SK-N-SH (cell line): ENCODE measurements around the gene PLEK2. TPM values are rescaled to one million over a fixed set of nuclear protein-coding genes. Genes with fewer than 3 reads are reported as not detected.

Source experiments
- CTCF ChIA-PET: fragments of 300-600, 350-600 bp; formaldehyde crosslinking; extraction: SDS; loops from one replicate; lab custom pipeline; 2021; lab: Yijun Ruan, JAX
- POLR2A ChIA-PET: fragments of 350-600 bp; sonication (Branson Sonifier 250); formaldehyde crosslinking; extraction: SDS; loops from one replicate; lab custom pipeline; 2020; ENCODE audit warnings: antibody characterized with exemption, inconsistent platforms; lab: Yijun Ruan, JAX
- DNase-seq: peaks from one replicate; pipeline ENCODE4 v3.0.0; 2012
- H2AFZ ChIP-seq: fragments of 200-600 bp; sonication (generic); 2 replicates; pipeline ENCODE4 v1.8.1; 2016; ENCODE audit warnings: antibody characterized with exemption, mild to moderate bottlenecking, low read depth
- H3F3A ChIP-seq: fragments of 200-600 bp; sonication (generic); replicated peaks from 2 replicates; pipeline ENCODE3; 2016; ENCODE audit warnings: antibody characterized with exemption, mild to moderate bottlenecking; ENCODE audit not compliant: insufficient read depth
- H3K27ac ChIP-seq, 2 experiments: fragments of 200-500 bp in 1 of 2; fragments of 200-600 bp in 1 of 2; sonication (Bioruptor generic) in 1 of 2; sonication (generic), shearing (Covaris generic) in 1 of 2; 2 replicates each; pipeline versions ENCODE4 v1.5.1 to v1.6.1; 2014 to 2016; ENCODE audit warnings: low read depth in 2 of 2, inconsistent platforms in 1 of 2, low read length in 1 of 2, mild to moderate bottlenecking in 1 of 2, mixed read lengths in 1 of 2
- H3K27me3 ChIP-seq: fragments of 200-600 bp; sonication (generic), shearing (Covaris generic); 2 replicates; pipeline ENCODE4 v1.6.1; 2016; ENCODE audit warnings: mixed run types; ENCODE audit not compliant: insufficient read depth
- H3K36me3 ChIP-seq, 2 experiments: fragments of 200-500 bp in 1 of 2; fragments of 200-600 bp in 1 of 2; sonication (Bioruptor generic) in 1 of 2; sonication (generic) in 1 of 2; replicated peaks in 1 of 2; 2 replicates each; pipeline versions ENCODE3 to v1.5.1; 2014 to 2016; ENCODE audit warnings: low read length in 1 of 2, mild to moderate bottlenecking in 1 of 2; ENCODE audit not compliant: insufficient read depth in 2 of 2, control insufficient read depth in 1 of 2
- H3K4me1 ChIP-seq, 2 experiments: fragments of 200-500 bp in 1 of 2; fragments of 200-600 bp in 1 of 2; sonication (Bioruptor generic) in 1 of 2; sonication (generic), shearing (Covaris generic) in 1 of 2; 2 replicates each; pipeline versions ENCODE4 v1.5.1 to v1.6.1; 2014 to 2016; ENCODE audit warnings: low read depth in 1 of 2, low read length in 1 of 2, mixed run types in 1 of 2; ENCODE audit not compliant: insufficient read depth in 2 of 2, control insufficient read depth in 1 of 2
- H3K4me2 ChIP-seq: fragments of 200-600 bp; sonication (generic), shearing (Covaris generic); 2 replicates; pipeline ENCODE4 v1.6.1; 2017; ENCODE audit warnings: mixed run types
- H3K4me3 ChIP-seq, 2 experiments: fragments of 200-500 bp in 1 of 2; fragments of 200-600 bp in 1 of 2; sonication (Bioruptor generic) in 1 of 2; sonication (generic), shearing (Covaris generic) in 1 of 2; 2 replicates each; pipeline versions ENCODE4 v1.5.1 to v1.8.1; 2014 to 2016; ENCODE audit warnings: low read depth in 2 of 2, inconsistent platforms in 1 of 2, low read length in 1 of 2, mild to moderate bottlenecking in 1 of 2, mixed read lengths in 1 of 2, moderate library complexity in 1 of 2
- H3K79me2 ChIP-seq: fragments of 200-600 bp; sonication (generic); 2 replicates; pipeline ENCODE4 v1.8.1; 2017; ENCODE audit warnings: mild to moderate bottlenecking; ENCODE audit not compliant: insufficient read depth
- H3K9ac ChIP-seq: fragments of 200-600 bp; sonication (generic); 2 replicates; pipeline ENCODE4 v1.6.1; 2017; ENCODE audit warnings: mixed run types
- H3K9me2 ChIP-seq: fragments of 200-600 bp; sonication (generic); 2 replicates; pipeline ENCODE4 v1.6.1; 2017; ENCODE audit warnings: mixed run types
- H3K9me3 ChIP-seq: fragments of 200-600 bp; sonication (generic); 2 replicates; pipeline ENCODE4 v1.6.1; 2017; ENCODE audit warnings: mixed run types, mild to moderate bottlenecking, moderate library complexity
- H4K20me1 ChIP-seq: fragments of 200-600 bp; sonication (generic); 2 replicates; pipeline ENCODE4 v1.6.1; 2017; ENCODE audit warnings: mild to moderate bottlenecking, mixed run types; ENCODE audit not compliant: insufficient read depth
- JUND ChIP-seq: IDR thresholded peaks from 2 replicates; pipeline ENCODE4 v1.4.0; 2012
- MEF2A ChIP-seq: IDR thresholded peaks from 2 replicates; pipeline ENCODE4 v1.4.0; 2012; ENCODE audit warnings: low read depth, borderline replicate concordance
- RAD21 ChIP-seq: IDR thresholded peaks from 2 replicates; pipeline ENCODE4 v1.6.1; 2012; ENCODE audit warnings: mild to moderate bottlenecking, low read length
- TCF12 ChIP-seq: IDR thresholded peaks from 2 replicates; pipeline ENCODE4 v1.4.0; 2012
- WGBS: methylation state at CpG from one replicate; pipeline ENCODE4 v1.1.6; 2017; ENCODE audit warnings: low lambda C conversion rate; 5-methylcytosine and 5-hydroxymethylcytosine counted together
- polyA plus RNA-seq, 3 experiments: library from polyadenylated mRNA; depleted of rRNA; stranded (reverse); fragments of >200 nt; gene quantifications; 2 replicates each; pipeline ENCODE4 v1.2.3, GENCODE V29; 2012
- TF ChIP-seq, protein P1 (sequence below): IDR thresholded peaks from 2 replicates; pipeline ENCODE4 v1.4.0; 2012; ENCODE audit warnings: low read depth, borderline replicate concordance
- TF ChIP-seq, protein P2 (sequence below): fragments of 150-350 bp; IDR thresholded peaks from 2 replicates; pipeline ENCODE4 v1.6.1; 2017; ENCODE audit warnings: antibody characterized with exemption, low read length, low read depth, borderline replicate concordance
- TF ChIP-seq, protein P3 (sequence below): IDR thresholded peaks from 2 replicates; pipeline ENCODE4; 2012

PLEK2 gene
- polyA plus RNA-seq, 1 of the 3 experiments (the other 2 are of a cell fraction), result 0.56 TPM

DNA sequence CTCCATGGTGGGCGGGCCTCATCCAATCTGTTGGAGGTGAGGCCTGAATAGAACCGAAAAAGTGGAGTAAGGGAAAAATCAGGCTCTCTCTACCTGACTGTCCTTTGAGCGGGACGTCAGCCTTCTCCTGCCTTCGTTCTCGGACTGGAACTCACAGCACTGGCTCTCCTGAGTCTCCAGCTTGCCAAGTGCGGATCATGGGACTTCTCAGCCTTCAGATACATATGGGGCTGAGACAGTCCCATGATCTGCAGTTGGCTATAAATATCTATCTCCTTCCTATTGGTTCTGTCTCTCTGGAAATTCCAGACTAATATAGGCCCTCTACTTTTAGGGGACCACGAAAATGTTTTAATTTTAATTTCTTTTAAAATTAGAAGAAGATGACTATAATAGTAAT lies 29.7 kb upstream of the PLEK2 start:
- no peaks in the 10 kb centered on the region for H3K79me2 ChIP-seq
- no peak overlapping the region for H2AFZ ChIP-seq
- 86% methylated on average over 8 of the region's 8 CpGs for WGBS
- no peaks in the 10 kb centered on the region for H3K9me2 ChIP-seq
- TF ChIP-seq, protein P1, sequence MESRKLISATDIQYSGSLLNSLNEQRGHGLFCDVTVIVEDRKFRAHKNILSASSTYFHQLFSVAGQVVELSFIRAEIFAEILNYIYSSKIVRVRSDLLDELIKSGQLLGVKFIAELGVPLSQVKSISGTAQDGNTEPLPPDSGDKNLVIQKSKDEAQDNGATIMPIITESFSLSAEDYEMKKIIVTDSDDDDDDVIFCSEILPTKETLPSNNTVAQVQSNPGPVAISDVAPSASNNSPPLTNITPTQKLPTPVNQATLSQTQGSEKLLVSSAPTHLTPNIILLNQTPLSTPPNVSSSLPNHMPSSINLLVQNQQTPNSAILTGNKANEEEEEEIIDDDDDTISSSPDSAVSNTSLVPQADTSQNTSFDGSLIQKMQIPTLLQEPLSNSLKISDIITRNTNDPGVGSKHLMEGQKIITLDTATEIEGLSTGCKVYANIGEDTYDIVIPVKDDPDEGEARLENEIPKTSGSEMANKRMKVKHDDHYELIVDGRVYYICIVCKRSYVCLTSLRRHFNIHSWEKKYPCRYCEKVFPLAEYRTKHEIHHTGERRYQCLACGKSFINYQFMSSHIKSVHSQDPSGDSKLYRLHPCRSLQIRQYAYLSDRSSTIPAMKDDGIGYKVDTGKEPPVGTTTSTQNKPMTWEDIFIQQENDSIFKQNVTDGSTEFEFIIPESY, result no peak
- TF ChIP-seq MEF2A, result no peak
- peaks cover 3 to 5% of the 10 kb centered on the region in 2 experiments; a peak in 2 of 4 replicates for H3K4me1 ChIP-seq
- ChIA-PET POLR2A (no interaction called here), CTCF (interaction anchor here (1.2 to 3.1 kb wide), 3 partner anchors 14 to 263 kb away, joined by 3 to 12 read pairs (median 12); no protein-coding TSS in a partner anchor)
- no peaks in the 10 kb centered on the region for H3F3A ChIP-seq
- H3K4me2 ChIP-seq, result no peak overlapping the region
- H3K9ac ChIP-seq, result no peak overlapping the region
- H3K27ac ChIP-seq, result no peak overlapping the region
- H3K27me3 ChIP-seq, result no peaks in the 10 kb centered on the region
- H3K36me3 ChIP-seq, result no peaks in the 10 kb centered on the region
- no peaks in the 10 kb centered on the region for H3K9me3 ChIP-seq
- no peaks in the 10 kb centered on the region for H4K20me1 ChIP-seq
- H3K4me3 ChIP-seq, result no peak overlapping the region
- DNase-seq, result no peak

DNA sequence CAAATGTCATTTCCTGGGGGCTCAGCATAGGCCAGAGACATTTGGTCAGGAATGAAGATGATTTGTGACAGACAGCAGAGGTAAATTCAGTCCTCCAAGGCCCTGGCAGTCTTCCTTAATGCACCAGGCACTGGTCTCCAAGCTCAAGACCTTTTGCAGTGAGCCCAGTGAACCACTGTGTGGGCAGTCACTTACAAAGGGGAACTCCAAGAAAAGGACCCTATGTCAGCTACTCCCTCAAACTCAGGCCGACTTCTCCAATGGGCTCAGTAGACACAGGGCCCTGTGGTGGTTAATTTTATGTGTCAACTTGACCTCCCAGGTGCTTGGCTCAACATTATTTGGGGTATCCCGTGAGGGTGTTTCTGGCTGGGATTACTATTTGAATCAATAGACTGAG lies 29.3 kb upstream of the PLEK2 start:
- Histone ChIP-seq H2AFZ (no peak overlapping the region), H3K4me3 (no peak overlapping the region), H3K9me3 (no peaks in the 10 kb centered on the region), H3F3A (no peaks in the 10 kb centered on the region), H3K27me3 (peaks cover 1% of the 10 kb centered on the region; the same call in 1 of the 2 replicates), H3K9me2 (no peaks in the 10 kb centered on the region), H3K79me2 (no peaks in the 10 kb centered on the region), H3K36me3 (no peaks in the 10 kb centered on the region), H3K9ac (no peak overlapping the region), H3K4me1 (peaks cover under 1 to 3% of the 10 kb centered on the region in 2 experiments; a peak in 2 of 4 replicates), H4K20me1 (no peaks in the 10 kb centered on the region), H3K27ac (no peak overlapping the region), H3K4me2 (no peak overlapping the region)
- 70% methylated on average over 2 of the region's 2 CpGs for WGBS
- no peak for DNase-seq
- POLR2A ChIA-PET, result no interaction called here
- TF ChIP-seq JUND, result no peak
- CTCF ChIA-PET, result interaction anchor here (0.8 to 3.1 kb wide), 4 partner anchors 14 to 263 kb away, joined by 3 to 12 read pairs (median 9); no protein-coding TSS in a partner anchor

DNA sequence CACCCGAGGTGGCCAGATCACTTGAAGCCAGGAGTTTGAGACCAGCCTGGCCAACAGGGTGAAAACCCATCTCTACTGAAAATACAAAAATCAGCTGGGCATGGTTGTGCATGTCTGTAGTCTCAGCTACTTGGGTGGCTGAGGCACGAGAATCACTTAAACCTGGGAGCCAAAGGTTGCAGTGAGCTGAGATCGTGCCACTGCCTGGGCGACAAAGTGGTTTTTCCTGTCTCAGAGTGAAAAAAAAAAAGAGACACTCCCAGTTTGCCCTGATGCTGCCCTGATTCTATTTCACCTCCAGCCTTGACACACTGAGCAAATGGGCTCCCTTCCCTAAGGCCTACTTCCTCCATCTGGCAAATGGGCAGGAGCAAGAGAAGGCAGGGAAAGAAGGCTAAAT lies 28.5 kb upstream of the PLEK2 start:
- H3K4me1 ChIP-seq, result peaks cover 0 to 3% of the 10 kb centered on the region in 2 experiments; a peak in 1 of 4 replicates
- no peak overlapping the region for H2AFZ ChIP-seq
- TF ChIP-seq, protein P2, sequence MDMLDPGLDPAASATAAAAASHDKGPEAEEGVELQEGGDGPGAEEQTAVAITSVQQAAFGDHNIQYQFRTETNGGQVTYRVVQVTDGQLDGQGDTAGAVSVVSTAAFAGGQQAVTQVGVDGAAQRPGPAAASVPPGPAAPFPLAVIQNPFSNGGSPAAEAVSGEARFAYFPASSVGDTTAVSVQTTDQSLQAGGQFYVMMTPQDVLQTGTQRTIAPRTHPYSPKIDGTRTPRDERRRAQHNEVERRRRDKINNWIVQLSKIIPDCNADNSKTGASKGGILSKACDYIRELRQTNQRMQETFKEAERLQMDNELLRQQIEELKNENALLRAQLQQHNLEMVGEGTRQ, result no peak
- no peak for TF ChIP-seq RAD21
- TF ChIP-seq, protein P3, sequence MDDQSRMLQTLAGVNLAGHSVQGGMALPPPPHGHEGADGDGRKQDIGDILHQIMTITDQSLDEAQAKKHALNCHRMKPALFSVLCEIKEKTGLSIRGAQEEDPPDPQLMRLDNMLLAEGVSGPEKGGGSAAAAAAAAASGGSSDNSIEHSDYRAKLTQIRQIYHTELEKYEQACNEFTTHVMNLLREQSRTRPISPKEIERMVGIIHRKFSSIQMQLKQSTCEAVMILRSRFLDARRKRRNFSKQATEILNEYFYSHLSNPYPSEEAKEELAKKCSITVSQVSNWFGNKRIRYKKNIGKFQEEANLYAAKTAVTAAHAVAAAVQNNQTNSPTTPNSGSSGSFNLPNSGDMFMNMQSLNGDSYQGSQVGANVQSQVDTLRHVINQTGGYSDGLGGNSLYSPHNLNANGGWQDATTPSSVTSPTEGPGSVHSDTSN, result no peak
- TF ChIP-seq TCF12, result no peak
- TF ChIP-seq, all 33 proteins: peak for 0
- no peaks in the 10 kb centered on the region for H3K9me3 ChIP-seq
- ChIA-PET CTCF (interaction anchor here (0.8 to 5.3 kb wide), 6 partner anchors 13 to 264 kb away, joined by 3 to 36 read pairs (median 5); no protein-coding TSS in a partner anchor), POLR2A (no interaction called here)
- no peaks in the 10 kb centered on the region for H3K9me2 ChIP-seq
- H3K4me2 ChIP-seq, result no peak overlapping the region
- no peaks in the 10 kb centered on the region for H3K79me2 ChIP-seq
- no peak overlapping the region for H3K9ac ChIP-seq
- H4K20me1 ChIP-seq, result no peaks in the 10 kb centered on the region
- no peaks in the 10 kb centered on the region for H3K36me3 ChIP-seq
- peaks cover 6% of the 10 kb centered on the region; the same call in 1 of the 2 replicates for H3K27me3 ChIP-seq
- H3F3A ChIP-seq, result no peaks in the 10 kb centered on the region
- 78% methylated on average over 4 of the region's 4 CpGs for WGBS
- H3K4me3 ChIP-seq, result no peak overlapping the region
- H3K27ac ChIP-seq, result no peak overlapping the region
- no peak for DNase-seq
